ENCODE measurements around the gene PSMD7.

Gene PSMD7

GRCh38 chr16:74296432-74297144 lies at the start of gene PSMD7:
PSMD7 (plus strand) TSS chr16:74296814; CDS start chr16:74296915, 101 bp downstream.
- peak; percentile 89 for DNase-seq

GRCh38 chr16:74249254-74249653 lies 47.4 kb upstream of the PSMD7 start:
- DNase-seq = no peak

GRCh38 chr16:74249846-74250245 lies 46.8 kb upstream of the PSMD7 start:
- DNase-seq = no peak

GRCh38 chr16:74252329-74252728 lies 44.3 kb upstream of the PSMD7 start:
- DNase-seq = no peak

GRCh38 chr16:74253161-74253938 lies 43.3 kb upstream of the PSMD7 start:
- DNase-seq = no peak

GRCh38 chr16:74257061-74257460 lies 39.6 kb upstream of the PSMD7 start:
- no peak for DNase-seq

- DNase-seq = no peak
These were observed 35.5 kb upstream of the PSMD7 start for GRCh38 chr16:74261068-74261467.

GRCh38 chr16:74264811-74265210 lies 31.8 kb upstream of the PSMD7 start:
- no peak for DNase-seq

- no peak for DNase-seq
These were observed 28.2 kb upstream of the PSMD7 start for GRCh38 chr16:74268372-74268782.

- no peak for DNase-seq
These were observed 24.7 kb upstream of the PSMD7 start for GRCh38 chr16:74271872-74272271.

- peak; percentile 30 for DNase-seq
These were observed 21.5 kb upstream of the PSMD7 start for GRCh38 chr16:74275031-74275636.

- DNase-seq = no peak
These were observed 20.9 kb upstream of the PSMD7 start for GRCh38 chr16:74275711-74276110.

GRCh38 chr16:74277974-74278373 lies 18.6 kb upstream of the PSMD7 start:
- DNase-seq = no peak

- DNase-seq = no peak
These were observed 17.3 kb upstream of the PSMD7 start for GRCh38 chr16:74279266-74279665.

- DNase-seq = no peak
These were observed 16.8 kb upstream of the PSMD7 start for GRCh38 chr16:74279805-74280204.

- no peak for DNase-seq
These were observed 16.2 kb upstream of the PSMD7 start for GRCh38 chr16:74280448-74280847.

GRCh38 chr16:74281300-74281699 lies 15.3 kb upstream of the PSMD7 start:
- DNase-seq = no peak

- no peak for DNase-seq
These were observed 12.9 kb upstream of the PSMD7 start for GRCh38 chr16:74283716-74284115.

GRCh38 chr16:74288065-74288464 lies 8.5 kb upstream of the PSMD7 start:
- no peak for DNase-seq

- DNase-seq = no peak
These were observed 6.3 kb upstream of the PSMD7 start for GRCh38 chr16:74290356-74290755.

GRCh38 chr16:74291176-74291575 lies 5.4 kb upstream of the PSMD7 start:
- DNase-seq = no peak

GRCh38 chr16:74291577-74292208 lies 4.9 kb upstream of the PSMD7 start:
- peak; percentile 15 for DNase-seq

GRCh38 chr16:74296104-74296431 lies 546 bp upstream of the PSMD7 start:
- DNase-seq = no peak
